Lung (tissue), 12 donors: Measurements from ENCODE around the gene CLIP2. TPM values are rescaled to one million over a fixed set of nuclear protein-coding genes. Genes with fewer than 3 reads are reported as not detected.

Source experiments
- ATAC-seq: fragments of 200-7000 bp; cut with Tn5 transposase; one replicate; pipeline ENCODE4 v1.9.1; 2020; ENCODE audit warnings: moderate number of reproducible peaks; ENCODE audit not compliant: insufficient read depth, low FRiP score
- DNase-seq, 3 donors: peaks; one replicate each; pipeline ENCODE4 v3.0.0-alpha.2; 2013 to 2017
- H3K27ac ChIP-seq, 2 donors: one replicate each; pipeline ENCODE4 v1.5.1; 2013; ENCODE audit warnings: mild to moderate bottlenecking in 2 of 2, moderate library complexity in 2 of 2, control low read depth in 1 of 2, inconsistent platforms in 1 of 2, low read depth in 1 of 2, low read length in 1 of 2
- H3K27me3 ChIP-seq, 3 donors: one replicate each; pipeline ENCODE4 v1.5.1; 2013; ENCODE audit warnings: low read length in 2 of 3; ENCODE audit not compliant: control insufficient read depth in 3 of 3, insufficient read depth in 3 of 3
- H3K36me3 ChIP-seq, 4 donors: one replicate each; pipeline ENCODE4 v1.5.1; 2013; ENCODE audit warnings: low read length in 4 of 4, mild to moderate bottlenecking in 1 of 4, moderate library complexity in 1 of 4; ENCODE audit not compliant: control insufficient read depth in 4 of 4, insufficient read depth in 4 of 4
- H3K4me1 ChIP-seq, 5 donors: one replicate each; pipeline ENCODE4 v1.5.1; 2013; ENCODE audit warnings: low read length in 5 of 5, mild to moderate bottlenecking in 2 of 5, moderate library complexity in 1 of 5; ENCODE audit not compliant: control insufficient read depth in 5 of 5, insufficient read depth in 5 of 5
- H3K4me3 ChIP-seq: one replicate; pipeline ENCODE4 v1.5.1; 2013; ENCODE audit warnings: mild to moderate bottlenecking, control low read depth, moderate library complexity
- H3K9ac ChIP-seq, 2 donors: one replicate each; pipeline ENCODE4 v1.5.1; 2013; ENCODE audit warnings: low read length in 2 of 2, control low read depth in 1 of 2; ENCODE audit not compliant: insufficient read depth in 1 of 2
- H3K9me3 ChIP-seq, 4 donors: one replicate each; pipeline ENCODE4 v1.5.1; 2013; ENCODE audit warnings: low read length in 3 of 4, mild to moderate bottlenecking in 1 of 4, moderate library complexity in 1 of 4; ENCODE audit not compliant: control insufficient read depth in 4 of 4, insufficient read depth in 3 of 4
- CTCF ChIP-seq: IDR thresholded peaks from 2 replicates; pipeline ENCODE4 v1.5.1; 2012; ENCODE audit warnings: mild to moderate bottlenecking; ENCODE audit errors: control extremely low read depth, extremely low read depth
- WGBS, 2 donors: extraction: QIAGEN DNeasy Blood & Tissue Kit; methylation state at CpG; one replicate each; pipeline ENCODE4 v1.1.7; 2013; 5-methylcytosine and 5-hydroxymethylcytosine counted together
- polyA plus RNA-seq, 2 donors: library from polyadenylated mRNA; stranded (reverse); fragments of 200-250 nt; gene quantifications; one replicate each; pipeline ENCODE4 v1.2.1, GENCODE V29; 2013
- total RNA-seq, 2 donors: library from RNA; depleted of rRNA in 1 of 2; stranded (reverse); fragments of >200 nt in 1 of 2; gene quantifications; one replicate each; pipeline ENCODE4 v1.2.1, GENCODE V29; 2014 to 2021
- donor health status: control.
- donor health status: control.
- donor health status: Bipolar disorder and iron deficiency.
- donor health status: healthy.
- donor health status: DM: yes; HTN: yes; CAD: no.

Gene CLIP2
- total and polyA plus RNA-seq, 4 donors = 7.9 to 27.0 (median 14.9) TPM

- TF ChIP-seq CTCF = no peak
- ATAC-seq (no peak), DNase-seq (no peak)
- H3K4me1 ChIP-seq = no peaks in the 10 kb centered on the region
- no peak overlapping the region for H3K4me3 ChIP-seq
- H3K9ac ChIP-seq = no peak overlapping the region
- WGBS, 2 donors = 95 to 99% methylated on average over 2 of the region's 2 CpGs
- no peaks in the 10 kb centered on the region for H3K9me3 ChIP-seq
- H3K27me3 ChIP-seq = no peaks in the 10 kb centered on the region
- no peak overlapping the region for H3K27ac ChIP-seq
- peaks cover 0 to 7% (median 3%) of the 10 kb centered on the region in 4 donors for H3K36me3 ChIP-seq
Measured at GRCh38 chr7:74344132-74344496, 54.9 kb downstream of the CLIP2 start.

GRCh38 chr7:74344786-74345185 is 55.6 kb downstream of the CLIP2 start:
- WGBS, 2 donors = 80 to 90% methylated on average over 2 of the region's 2 CpGs
- no peak for TF ChIP-seq CTCF
- no peak overlapping the region for H3K4me3 ChIP-seq
- no peaks in the 10 kb centered on the region for H3K27me3 ChIP-seq
- H3K27ac ChIP-seq = no peak overlapping the region
- ATAC-seq (no peak), DNase-seq (peak in 1 of 3 donors; percentile 19)
- no peaks in the 10 kb centered on the region for H3K9me3 ChIP-seq
- H3K9ac ChIP-seq = no peak overlapping the region
- H3K4me1 ChIP-seq = no peaks in the 10 kb centered on the region
- H3K36me3 ChIP-seq = peaks cover 0 to 7% (median 2%) of the 10 kb centered on the region in 4 donors

DNA sequence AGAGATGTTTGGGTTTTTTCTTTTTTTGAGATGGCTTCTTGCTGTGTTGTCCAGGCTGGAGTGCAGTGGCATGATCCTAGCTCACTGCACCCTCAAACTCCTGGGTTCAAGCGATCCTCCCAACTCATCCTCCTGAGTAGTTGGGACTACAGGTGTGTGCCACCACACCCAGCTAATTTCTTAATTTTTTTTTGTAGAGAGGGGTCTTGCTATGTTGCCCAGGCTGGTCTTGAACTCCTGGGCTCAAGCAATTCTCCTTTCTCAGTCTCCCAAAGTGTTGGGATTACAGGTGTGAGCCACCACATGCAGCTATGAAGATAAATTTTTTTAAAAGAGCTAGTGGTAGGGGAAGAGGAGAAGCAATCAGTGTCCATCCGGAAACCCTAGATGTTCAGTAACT is 56.8 kb downstream of the CLIP2 start:
- DNase-seq = no peak
- Histone ChIP-seq H3K27ac (no peak overlapping the region), H3K36me3 (peaks cover 0 to 7% (median 2%) of the 10 kb centered on the region in 4 donors), H3K4me1 (no peaks in the 10 kb centered on the region), H3K27me3 (no peaks in the 10 kb centered on the region), H3K4me3 (no peak overlapping the region), H3K9ac (no peak overlapping the region), H3K9me3 (no peaks in the 10 kb centered on the region)
- ATAC-seq = no peak
- TF ChIP-seq CTCF = no peak
- 96 to 98% methylated on average over 2 of the region's 2 CpGs for WGBS, 2 donors

DNA sequence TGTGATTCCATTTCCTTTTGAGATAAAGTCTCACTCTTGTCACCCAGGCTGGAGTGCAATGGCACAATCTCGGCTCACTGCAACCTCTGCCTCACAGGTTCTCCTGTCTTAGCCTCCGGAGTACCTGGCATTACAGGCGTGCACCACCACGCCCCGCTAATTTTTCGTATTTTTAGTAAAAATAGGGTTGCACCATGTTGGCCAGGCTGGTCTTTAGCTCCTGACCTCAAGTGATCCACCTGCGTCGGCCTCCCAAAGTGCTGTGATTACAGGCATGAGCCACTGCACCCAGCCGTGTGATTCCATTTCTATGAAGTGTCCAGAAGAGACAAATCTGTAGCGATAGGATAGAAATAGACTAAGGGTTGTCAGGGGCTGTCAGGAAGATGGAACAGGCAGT is 60.4 kb downstream of the CLIP2 start:
- 96 to 97% methylated on average over 10 of the region's 10 CpGs for WGBS, 2 donors
- no peak overlapping the region for H3K27ac ChIP-seq
- H3K4me1 ChIP-seq = no peaks in the 10 kb centered on the region
- DNase-seq (no peak), ATAC-seq (no peak)
- no peak for TF ChIP-seq CTCF
- H3K4me3 ChIP-seq = no peak overlapping the region
- H3K27me3 ChIP-seq = no peaks in the 10 kb centered on the region
- no peak overlapping the region for H3K9ac ChIP-seq
- H3K36me3 ChIP-seq = peaks cover 0 to 10% (median 5%) of the 10 kb centered on the region in 4 donors
- H3K9me3 ChIP-seq = no peaks in the 10 kb centered on the region
